Activated CD4-positive, alpha-beta T cell treated with anti-CD3 and anti-CD28 coated beads, Interleukin-2, amount 10 ng/mL, durations not matched to agents 24 days and 14 days (primary cell): ENCODE data around the gene ANKRD2. TPM values are rescaled to one million over a fixed set of nuclear protein-coding genes. Genes with fewer than 3 reads are reported as not detected.
A peak's percentile ranks its signal among the peaks of the same experiment; 100 is the strongest.

Experiments used
- DNase-seq: peaks from one replicate; pipeline ENCODE4 v3.0.0; 2022
- H3K27ac Mint-ChIP-seq: one replicate; pipeline ENCODE4 v1.8.0; 2022; ENCODE audit warnings: mild to moderate bottlenecking, mixed read lengths
- H3K27me3 Mint-ChIP-seq: one replicate; pipeline ENCODE4 v1.8.0; 2022; ENCODE audit warnings: mixed read lengths
- H3K36me3 Mint-ChIP-seq: one replicate; pipeline ENCODE4 v1.8.0; 2022; ENCODE audit warnings: low read depth, mild to moderate bottlenecking, mixed read lengths
- H3K4me1 Mint-ChIP-seq: one replicate; pipeline ENCODE4 v1.8.0; 2021; ENCODE audit warnings: mixed read lengths
- H3K4me3 Mint-ChIP-seq: one replicate; pipeline ENCODE4 v1.8.0; 2022; ENCODE audit warnings: mild to moderate bottlenecking, moderate library complexity, mixed read lengths
- H3K9me3 Mint-ChIP-seq: one replicate; pipeline ENCODE4 v1.8.0; 2021; ENCODE audit warnings: mixed read lengths
- intact Hi-C: fragments of 100-400 bp; cut with micrococcal nuclease; formaldehyde crosslinking; loops from one replicate; pipeline ENCODE4 v1.15.1; 2023
- total RNA-seq: library from RNA; stranded (reverse); gene quantifications from 2 replicates; pipeline ENCODE4 v1.2.3, GENCODE V29; 2022

Gene ANKRD2
- total RNA-seq, 1 donor from 2014 or later: not detected

DNA sequence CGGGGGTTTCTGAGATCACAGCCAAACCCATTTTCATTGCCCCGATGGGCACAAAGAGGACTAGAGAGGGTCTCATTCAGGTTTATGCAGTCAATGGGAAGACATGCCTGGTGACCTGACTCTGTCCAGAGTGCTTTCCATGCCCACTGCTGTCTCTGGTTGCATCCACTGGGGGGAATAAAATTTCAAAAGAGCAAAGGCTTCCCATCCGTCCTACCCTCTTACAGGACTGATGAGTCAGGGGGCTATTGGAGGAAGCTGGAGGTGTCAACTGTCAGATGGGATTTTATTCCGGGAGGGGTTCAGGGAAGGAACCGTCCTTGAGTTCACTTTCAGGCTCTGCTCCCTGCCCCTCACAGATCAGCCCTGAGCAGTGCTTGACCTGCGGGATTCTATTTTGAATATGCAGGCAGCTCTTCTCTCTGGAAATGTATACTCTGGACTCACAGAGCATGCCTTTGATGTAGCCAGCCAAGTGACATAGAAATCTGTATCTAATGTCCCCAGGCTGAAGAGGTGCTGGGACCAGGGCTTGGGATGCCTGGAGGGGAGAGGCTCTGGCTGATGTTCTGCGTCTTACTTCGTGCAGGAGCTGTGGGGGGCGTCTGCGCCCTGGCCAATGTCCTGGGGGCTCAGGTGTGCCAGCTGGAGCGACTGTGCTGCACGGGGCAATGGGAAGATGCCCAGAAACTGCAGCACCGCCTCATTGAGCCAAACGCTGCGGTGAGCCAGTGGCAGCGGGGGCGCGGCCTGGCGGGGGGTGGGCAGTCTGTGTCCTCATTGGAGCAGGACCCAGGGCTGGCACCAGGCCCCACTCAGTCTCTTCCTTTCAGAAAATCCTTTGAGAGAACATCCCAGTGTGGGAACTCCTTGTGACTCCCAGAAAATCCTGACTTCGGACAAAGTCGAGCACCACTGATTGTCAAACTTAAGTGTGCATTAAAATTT lies 29.0 kb downstream of the ANKRD2 start:
- Mint-ChIP-seq H3K4me3 (no peak overlapping the region), H3K36me3 (no peaks in the 10 kb centered on the region)

DNA sequence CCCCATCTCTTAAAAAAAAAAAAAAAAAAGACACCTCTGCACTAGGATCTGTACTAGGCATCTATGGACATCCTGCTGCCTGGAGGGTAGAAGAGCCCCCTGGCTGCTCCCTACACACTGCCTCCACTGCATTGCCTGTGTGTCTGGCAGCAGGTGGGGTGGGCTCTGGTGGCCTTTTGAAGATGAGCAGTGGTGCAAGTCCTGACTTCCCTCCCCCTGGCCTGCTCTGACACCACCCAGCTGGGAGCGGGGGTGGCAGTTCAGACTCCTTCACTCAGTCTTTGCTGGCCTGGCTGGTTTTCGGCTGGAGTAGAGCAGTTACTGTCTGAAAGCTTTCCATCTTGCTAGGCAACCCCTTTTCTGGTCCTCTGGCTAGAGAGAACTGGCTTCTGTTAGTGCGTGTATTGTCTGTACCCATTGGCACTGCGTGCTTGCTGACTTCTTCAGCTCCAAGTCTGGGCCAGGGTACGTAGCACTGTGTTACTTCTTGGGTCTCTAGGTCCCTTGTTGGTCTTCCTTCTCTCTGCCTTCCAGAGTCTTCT lies 34.6 kb downstream of the ANKRD2 start:
- H3K36me3 Mint-ChIP-seq: no peaks in the 10 kb centered on the region
- no peaks in the 10 kb centered on the region for H3K4me1 Mint-ChIP-seq
- intact Hi-C loops: no loop called here
- no peak for DNase-seq
- no peak overlapping the region for H3K4me3 Mint-ChIP-seq
- peaks cover 5% of the 10 kb centered on the region for H3K27me3 Mint-ChIP-seq
- no peaks in the 10 kb centered on the region for H3K9me3 Mint-ChIP-seq
- H3K27ac Mint-ChIP-seq: no peak overlapping the region

More for the DNA sequence above, 29.0 kb downstream of the ANKRD2 start:
- Mint-ChIP-seq H3K27me3 (peaks cover 3% of the 10 kb centered on the region), H3K27ac (no peak overlapping the region), H3K4me1 (no peaks in the 10 kb centered on the region), H3K9me3 (no peaks in the 10 kb centered on the region)
- intact Hi-C loops: no loop called here
- no peak for DNase-seq

DNA sequence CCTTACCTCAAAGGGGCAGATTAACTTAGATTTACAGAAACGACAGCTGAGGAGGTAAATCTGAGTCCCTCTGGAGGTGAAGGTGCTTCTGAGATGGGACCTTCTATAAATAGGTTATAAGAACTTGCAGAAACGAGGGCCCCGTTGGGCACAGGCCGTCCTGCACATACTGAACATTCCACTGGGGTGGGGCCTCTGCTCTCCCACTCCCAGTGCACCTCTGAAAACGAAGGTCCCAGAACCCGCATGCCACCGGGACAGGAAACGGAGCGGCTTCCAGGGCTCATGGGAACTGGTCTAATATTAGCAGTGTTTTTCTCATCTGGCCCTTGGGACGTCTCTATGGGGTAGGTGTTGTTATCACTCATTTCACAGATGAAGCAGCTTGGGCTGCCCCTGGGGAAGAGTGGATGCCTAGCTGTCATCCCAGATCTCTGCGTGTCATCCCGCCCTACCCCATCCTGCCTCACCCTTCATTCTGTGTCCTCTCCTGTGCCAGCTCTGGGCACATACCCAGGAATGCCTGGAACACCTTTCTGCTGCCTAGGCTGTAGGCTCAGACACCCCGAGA lies 36.5 kb downstream of the ANKRD2 start:
- Mint-ChIP-seq H3K9me3 (no peaks in the 10 kb centered on the region), H3K27me3 (peaks cover 5% of the 10 kb centered on the region), H3K36me3 (no peaks in the 10 kb centered on the region), H3K4me1 (no peaks in the 10 kb centered on the region), H3K4me3 (no peak overlapping the region), H3K27ac (no peak overlapping the region)
- intact Hi-C loops: no loop called here
- no peak for DNase-seq

DNA sequence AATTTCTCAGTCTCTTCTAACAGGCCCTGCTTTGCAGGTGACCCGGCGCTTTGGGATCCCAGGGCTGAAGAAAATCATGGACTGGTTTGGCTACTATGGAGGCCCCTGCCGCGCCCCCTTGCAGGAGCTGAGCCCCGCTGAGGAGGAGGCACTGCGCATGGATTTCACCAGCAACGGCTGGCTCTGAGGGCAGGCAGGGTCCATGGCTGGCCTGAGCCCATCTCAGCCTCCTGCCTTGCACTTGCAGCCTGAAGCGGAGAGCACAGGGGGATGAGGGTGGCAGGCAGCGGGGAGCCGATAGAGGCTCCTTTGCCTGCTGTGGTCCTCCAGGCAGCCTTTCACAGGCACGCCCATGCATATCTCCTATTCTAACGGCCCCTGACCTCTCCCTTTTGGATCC lies 38.9 kb downstream of the ANKRD2 start:
- no peaks in the 10 kb centered on the region for H3K4me1 Mint-ChIP-seq

DNA sequence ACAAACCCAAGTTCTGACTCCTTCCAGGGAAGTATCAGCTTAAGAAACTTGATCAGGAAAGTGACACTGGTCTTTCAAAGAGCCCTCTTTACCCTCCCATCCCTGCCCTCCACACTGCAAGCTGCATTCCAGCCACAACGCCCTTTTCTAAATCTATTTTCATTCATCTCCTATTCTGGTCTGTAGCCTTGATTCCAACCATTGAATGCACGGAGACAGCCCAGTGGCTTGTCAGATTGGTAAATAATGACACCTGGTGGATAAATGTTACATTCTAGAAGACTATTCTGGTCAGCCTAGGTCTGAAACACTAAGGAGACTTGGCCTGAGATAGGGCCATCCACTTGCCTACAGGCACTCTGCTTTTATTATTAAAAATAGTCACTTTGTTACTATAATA lies 39.8 kb downstream of the ANKRD2 start:
- H3K36me3 Mint-ChIP-seq: no peaks in the 10 kb centered on the region
- H3K9me3 Mint-ChIP-seq: no peaks in the 10 kb centered on the region
- H3K27me3 Mint-ChIP-seq: no peaks in the 10 kb centered on the region
- intact Hi-C loops: loop anchor here (1.0 kb wide), 1 partner anchor 40 kb away; the partner anchor contains the start of gene ANKRD2
- no peaks in the 10 kb centered on the region for H3K4me1 Mint-ChIP-seq
- H3K27ac Mint-ChIP-seq: no peak overlapping the region
- no peak for DNase-seq
- no peak overlapping the region for H3K4me3 Mint-ChIP-seq

More for the DNA sequence above, 38.9 kb downstream of the ANKRD2 start:
- Mint-ChIP-seq H3K27me3 (peaks cover 3% of the 10 kb centered on the region), H3K9me3 (no peaks in the 10 kb centered on the region), H3K4me3 (no peak overlapping the region), H3K36me3 (no peaks in the 10 kb centered on the region), H3K27ac (no peak overlapping the region)
- no peak for DNase-seq
- intact Hi-C loops: no loop called here

DNA sequence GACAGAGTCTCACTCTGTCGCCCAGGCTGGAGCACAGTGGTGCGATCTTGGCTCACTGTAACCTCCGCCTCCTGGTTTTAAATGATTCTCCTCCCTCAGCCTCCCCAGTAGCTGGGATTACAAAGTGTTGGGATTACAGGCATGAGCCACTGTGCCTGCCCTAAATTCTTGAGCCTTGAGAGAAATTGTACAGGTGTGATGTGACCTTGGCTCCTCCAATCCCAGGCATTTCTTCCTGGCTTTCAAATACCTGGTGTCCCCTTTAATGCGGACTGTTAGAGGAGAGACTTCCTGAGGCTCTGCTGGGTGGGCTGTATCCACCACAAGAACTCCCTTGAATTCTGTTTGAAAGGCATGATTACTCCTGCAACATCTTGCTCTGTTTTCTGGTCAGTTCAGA lies 45.7 kb downstream of the ANKRD2 start:
- no peaks in the 10 kb centered on the region for H3K9me3 Mint-ChIP-seq
- DNase-seq: no peak
- H3K27ac Mint-ChIP-seq: no peak overlapping the region
- no peaks in the 10 kb centered on the region for H3K36me3 Mint-ChIP-seq
- intact Hi-C loops: no loop called here
- H3K4me1 Mint-ChIP-seq: no peaks in the 10 kb centered on the region
- no peak overlapping the region for H3K4me3 Mint-ChIP-seq
- H3K27me3 Mint-ChIP-seq: no peaks in the 10 kb centered on the region

DNA sequence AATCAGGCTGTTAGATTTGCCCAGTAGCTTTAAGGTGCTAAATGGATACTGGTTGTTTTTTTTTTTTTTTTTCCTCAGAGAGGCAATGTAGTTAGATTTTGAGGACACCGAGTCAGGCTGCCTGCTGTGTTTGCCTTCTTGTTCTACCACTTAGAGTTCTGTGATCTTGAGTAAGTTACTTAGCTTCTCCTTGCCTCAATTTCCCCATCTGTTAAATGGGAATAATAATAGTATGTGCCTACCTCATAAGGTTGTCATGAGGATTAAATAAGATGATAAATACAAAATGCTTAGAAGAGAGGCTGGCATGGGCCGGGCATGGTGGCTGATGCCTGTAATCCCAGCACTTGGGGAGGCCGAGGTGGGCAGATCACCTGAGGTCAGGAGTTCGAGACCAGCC lies 46.2 kb downstream of the ANKRD2 start:
- Mint-ChIP-seq H3K27ac (no peak overlapping the region), H3K4me3 (no peak overlapping the region), H3K36me3 (no peaks in the 10 kb centered on the region), H3K9me3 (no peaks in the 10 kb centered on the region), H3K27me3 (no peaks in the 10 kb centered on the region), H3K4me1 (no peaks in the 10 kb centered on the region)
- no peak for DNase-seq
- intact Hi-C loops: no loop called here

DNA sequence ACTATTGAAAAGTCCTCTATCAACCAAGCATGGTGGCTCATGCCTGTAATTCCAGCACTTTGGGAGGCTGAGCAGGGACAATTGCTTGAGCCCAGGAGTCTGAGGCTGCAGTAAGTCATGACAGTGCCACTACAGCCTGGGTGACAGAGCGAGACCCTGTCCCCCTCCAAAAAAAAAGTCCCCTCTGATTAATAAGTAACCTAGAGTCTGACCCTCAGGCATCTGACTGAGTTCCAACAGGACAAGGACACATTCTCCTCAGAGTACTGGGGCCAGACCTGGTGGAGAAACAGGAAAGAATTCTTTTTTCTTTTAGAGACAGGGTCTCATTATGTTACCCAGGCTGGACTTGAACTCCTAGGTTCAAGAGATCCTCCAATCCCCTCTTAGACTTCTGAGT lies 50.7 kb downstream of the ANKRD2 start:
- no peak overlapping the region for H3K27ac Mint-ChIP-seq
- H3K4me1 Mint-ChIP-seq: no peaks in the 10 kb centered on the region
- no peaks in the 10 kb centered on the region for H3K9me3 Mint-ChIP-seq
- H3K36me3 Mint-ChIP-seq: no peaks in the 10 kb centered on the region
- no peak overlapping the region for H3K4me3 Mint-ChIP-seq
- DNase-seq: no peak
- intact Hi-C loops: no loop called here
- H3K27me3 Mint-ChIP-seq: no peaks in the 10 kb centered on the region

DNA sequence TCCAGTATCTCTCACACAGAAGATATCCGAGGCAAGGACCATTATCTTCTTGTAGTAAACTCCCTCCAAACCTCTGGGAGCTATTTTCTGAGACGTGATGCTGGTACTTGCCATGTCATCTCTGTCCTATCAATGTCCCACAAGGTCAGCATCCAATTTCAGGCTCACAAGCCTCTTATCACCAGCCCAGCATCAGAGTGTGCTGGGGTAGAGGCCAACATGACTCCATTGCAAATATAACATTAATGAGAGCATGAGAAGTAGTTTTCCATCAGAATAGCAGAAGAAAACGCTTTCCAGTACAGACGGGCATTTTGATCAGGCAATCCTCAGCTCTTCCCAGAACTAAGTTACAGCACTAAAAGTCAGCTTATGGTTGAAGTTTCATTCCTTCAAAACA lies 55.2 kb downstream of the ANKRD2 start:
- Mint-ChIP-seq H3K4me3 (no peak overlapping the region), H3K9me3 (no peaks in the 10 kb centered on the region), H3K27me3 (no peaks in the 10 kb centered on the region), H3K36me3 (no peaks in the 10 kb centered on the region), H3K27ac (no peak overlapping the region), H3K4me1 (peaks cover 4% of the 10 kb centered on the region)
- intact Hi-C loops: no loop called here
- no peak for DNase-seq

DNA sequence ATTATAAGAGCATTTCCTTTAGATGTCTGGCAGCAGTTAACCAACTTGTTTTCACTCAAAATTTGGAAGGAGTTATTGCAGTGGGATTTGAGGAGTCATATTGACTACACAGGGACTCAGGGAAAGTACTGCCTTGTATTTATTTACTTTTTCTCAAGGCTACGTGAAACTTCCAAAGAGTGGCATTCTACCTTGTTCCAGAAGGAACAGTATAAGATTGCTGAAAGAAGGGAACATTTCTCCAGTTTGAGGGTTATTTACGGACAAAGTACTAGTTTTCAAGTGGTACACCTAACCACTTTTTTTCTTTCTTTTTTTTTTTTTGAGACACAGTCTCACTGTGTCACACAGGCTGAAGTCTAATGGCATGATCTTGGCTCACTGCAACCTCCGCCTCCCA lies 55.6 kb downstream of the ANKRD2 start:
- H3K27me3 Mint-ChIP-seq: peaks cover under 1% of the 10 kb centered on the region
- DNase-seq: no peak
- no peak overlapping the region for H3K27ac Mint-ChIP-seq
- no peaks in the 10 kb centered on the region for H3K9me3 Mint-ChIP-seq
- H3K36me3 Mint-ChIP-seq: peaks cover under 1% of the 10 kb centered on the region
- no peak overlapping the region for H3K4me3 Mint-ChIP-seq
- intact Hi-C loops: no loop called here
- H3K4me1 Mint-ChIP-seq: peaks cover 9% of the 10 kb centered on the region

DNA sequence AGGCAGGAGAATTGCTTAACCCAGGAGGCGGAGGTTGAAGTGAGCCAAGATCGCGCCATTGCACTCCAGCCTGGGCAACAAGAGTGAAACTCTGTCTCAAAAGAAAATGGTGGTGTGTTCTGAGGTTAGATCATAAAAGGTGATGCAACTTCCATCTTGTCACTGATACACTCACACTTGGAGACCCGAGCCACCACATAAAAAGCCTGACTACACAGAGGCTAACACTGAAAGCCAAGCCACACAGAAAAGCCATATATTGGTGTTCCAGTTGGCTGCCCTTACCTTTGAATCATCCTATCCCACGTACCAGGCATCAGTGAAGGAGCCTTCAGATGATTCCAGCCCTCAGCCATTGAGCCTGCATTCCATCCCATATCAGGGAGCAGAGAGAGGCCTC lies 56.7 kb downstream of the ANKRD2 start:
- H3K4me1 Mint-ChIP-seq: peaks cover 16% of the 10 kb centered on the region
- no peak for DNase-seq
- intact Hi-C loops: no loop called here
- no peaks in the 10 kb centered on the region for H3K9me3 Mint-ChIP-seq
- H3K27me3 Mint-ChIP-seq: peaks cover 3% of the 10 kb centered on the region
- H3K36me3 Mint-ChIP-seq: peaks cover 2% of the 10 kb centered on the region
- no peak overlapping the region for H3K4me3 Mint-ChIP-seq
- H3K27ac Mint-ChIP-seq: no peak overlapping the region

DNA sequence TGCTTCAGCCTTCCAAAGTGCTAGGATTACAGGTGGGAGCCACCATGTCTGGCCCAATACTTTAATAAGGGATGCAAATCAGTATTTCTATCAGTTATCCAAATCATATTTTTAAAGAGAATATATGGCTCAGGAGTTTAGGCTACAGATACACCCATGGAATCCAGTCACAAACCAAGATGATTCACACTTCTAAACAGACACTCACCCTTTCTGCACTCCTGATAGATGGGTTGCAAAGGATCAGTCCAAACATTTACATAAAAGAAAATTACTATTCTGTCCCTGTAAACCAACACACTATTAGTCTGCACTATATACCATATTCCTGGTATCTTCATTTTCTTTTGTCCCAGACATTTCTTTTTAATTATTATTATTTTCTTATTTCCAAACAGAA lies 58.5 kb downstream of the ANKRD2 start:
- intact Hi-C loops: no loop called here
- DNase-seq: no peak
- Mint-ChIP-seq H3K4me1 (peaks cover 16% of the 10 kb centered on the region), H3K27me3 (peaks cover 3% of the 10 kb centered on the region), H3K27ac (no peak overlapping the region), H3K4me3 (no peak overlapping the region), H3K9me3 (no peaks in the 10 kb centered on the region), H3K36me3 (peaks cover 2% of the 10 kb centered on the region)

DNA sequence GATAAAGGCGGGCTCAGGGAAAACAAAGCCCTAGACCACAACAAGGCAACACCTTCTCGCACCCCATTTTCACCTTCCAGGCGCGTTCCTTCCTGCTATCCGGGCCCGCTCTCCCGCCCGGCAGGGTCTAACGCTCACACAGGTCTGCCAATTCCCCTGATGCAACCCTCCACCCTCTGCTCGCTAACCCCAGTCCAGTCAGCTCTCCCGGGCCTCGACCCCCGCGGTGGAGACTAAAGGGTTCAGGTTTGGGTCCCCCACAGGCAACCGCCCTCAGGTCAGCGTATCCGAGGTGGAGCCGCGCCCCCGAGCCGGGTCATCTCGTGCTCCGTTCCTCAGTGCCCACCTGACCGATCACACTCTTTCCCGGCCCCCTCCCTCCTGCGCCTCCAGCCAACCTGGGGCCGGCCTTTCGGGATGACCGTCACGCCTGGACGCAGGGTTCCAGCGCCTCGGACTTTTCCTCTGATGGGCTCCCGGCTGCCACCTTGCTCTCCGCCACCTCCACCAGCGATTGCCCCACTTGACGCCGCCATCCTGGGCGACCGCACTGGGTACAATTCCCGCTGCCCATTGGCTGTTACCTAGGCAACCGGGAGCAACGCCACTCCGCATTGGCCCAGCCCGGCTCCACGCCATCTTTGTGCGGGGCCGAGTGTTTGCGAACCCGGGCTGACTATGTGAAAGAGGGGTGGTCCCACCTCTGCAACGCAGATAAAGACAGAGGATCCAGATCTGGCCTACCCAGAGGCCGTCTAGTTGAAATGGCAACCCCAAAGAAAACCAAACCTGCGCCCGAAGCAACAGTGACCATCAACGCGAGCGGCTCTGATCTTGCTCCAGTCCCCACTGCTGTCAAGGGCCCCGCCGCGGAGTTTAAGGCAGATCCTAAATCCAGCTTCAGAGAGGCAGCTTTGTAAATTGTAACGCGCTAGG lies 60.6 kb downstream of the ANKRD2 start, which contains the start of gene MORN4:
MORN4 (minus strand) TSS at position 552 of the 936 bp plus-strand sequence. CDS start 13,847 bp downstream, outside the sequence.
- DNase-seq: peak; percentile 98
- intact Hi-C loops: no loop called here
- peaks cover 16% of the 10 kb centered on the region for H3K4me1 Mint-ChIP-seq
- H3K36me3 Mint-ChIP-seq: peaks cover 2% of the 10 kb centered on the region
- peaks cover 3% of the 10 kb centered on the region for H3K27me3 Mint-ChIP-seq
- peak within 1 kb of the TSS; percentile 87 for H3K27ac Mint-ChIP-seq
- H3K4me3 Mint-ChIP-seq: peak within 1 kb of the TSS; percentile 97
- H3K9me3 Mint-ChIP-seq: no peaks in the 10 kb centered on the region
